Stimulated activated CD4-positive, alpha-beta T cell treated with anti-CD3 and anti-CD28 coated beads, Interleukin-1b, Interleukin-23, amount 100 ng/mL, for 4 hours (primary cell): Measurements from ENCODE around the gene ZNF83.
"Not testable (repeated sequence)": the region's sequence is repeated elsewhere in the genome, so short reads cannot be mapped to it uniquely, and the experiment has no call there.

Experiments
- DNase-seq, 2 donors: peaks; one replicate each; pipeline ENCODE4 v3.0.0-alpha.2; 2020; ENCODE audit warnings: low read depth in 2 of 2

The ZNF83 gene

GRCh38 chr19:52569638-52569999 lies 68.5 kb downstream of the ZNF83 start:
- DNase-seq = not testable (repeated sequence)

GRCh38 chr19:52567921-52568320 lies 70.2 kb downstream of the ZNF83 start:
- no peak for DNase-seq

- no peak for DNase-seq
These were observed 71.6 kb downstream of the ZNF83 start for GRCh38 chr19:52566588-52566987.

GRCh38 chr19:52566121-52566520 lies 72.0 kb downstream of the ZNF83 start:
- DNase-seq = no peak
